ENCODE data around the gene CLDN19. TPM values are rescaled to one million over a fixed set of nuclear protein-coding genes. Genes with fewer than 3 reads are reported as not detected.
"Not testable (repeated sequence)": the region's sequence is repeated elsewhere in the genome, so short reads cannot be mapped to it uniquely, and the experiment has no call there.

CLDN19 gene
- total RNA-seq, 1 experiment from 2014 or later: not detected

GRCh38 chr1:42740851-42741580, 980 bp upstream of the CLDN19 start:
- DNase-seq (ENCODE audit: low spot score): no peak

DNA sequence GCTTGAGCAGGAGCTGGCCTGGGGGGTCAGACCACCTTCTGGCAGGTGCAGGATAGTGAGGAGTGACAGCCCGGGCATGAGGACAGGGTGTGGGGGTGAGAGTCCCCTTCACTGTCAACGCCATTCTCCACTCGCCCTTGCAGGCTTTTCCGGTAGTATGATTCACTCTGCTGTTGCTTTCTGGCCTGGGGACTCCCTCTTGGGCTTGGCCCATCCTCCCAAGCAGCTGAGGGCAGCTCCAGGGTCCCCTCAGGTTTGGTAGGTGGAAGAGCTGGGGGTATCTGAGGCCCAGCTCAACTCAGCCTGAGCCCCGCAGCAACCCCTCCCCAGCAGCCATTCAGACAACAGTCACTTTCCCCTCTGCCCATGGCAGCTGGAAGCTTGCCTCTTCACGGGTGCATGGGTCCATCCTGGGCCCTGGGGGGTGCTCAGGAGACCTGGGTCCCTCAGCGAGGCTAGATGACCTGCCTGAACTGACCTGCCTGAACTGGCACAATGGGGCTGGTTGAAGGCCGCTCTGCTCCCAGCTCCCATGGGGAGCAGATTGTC, 1.3 kb downstream of the CLDN19 start:
- DNase-seq (ENCODE audit: low spot score): no peak

DNA sequence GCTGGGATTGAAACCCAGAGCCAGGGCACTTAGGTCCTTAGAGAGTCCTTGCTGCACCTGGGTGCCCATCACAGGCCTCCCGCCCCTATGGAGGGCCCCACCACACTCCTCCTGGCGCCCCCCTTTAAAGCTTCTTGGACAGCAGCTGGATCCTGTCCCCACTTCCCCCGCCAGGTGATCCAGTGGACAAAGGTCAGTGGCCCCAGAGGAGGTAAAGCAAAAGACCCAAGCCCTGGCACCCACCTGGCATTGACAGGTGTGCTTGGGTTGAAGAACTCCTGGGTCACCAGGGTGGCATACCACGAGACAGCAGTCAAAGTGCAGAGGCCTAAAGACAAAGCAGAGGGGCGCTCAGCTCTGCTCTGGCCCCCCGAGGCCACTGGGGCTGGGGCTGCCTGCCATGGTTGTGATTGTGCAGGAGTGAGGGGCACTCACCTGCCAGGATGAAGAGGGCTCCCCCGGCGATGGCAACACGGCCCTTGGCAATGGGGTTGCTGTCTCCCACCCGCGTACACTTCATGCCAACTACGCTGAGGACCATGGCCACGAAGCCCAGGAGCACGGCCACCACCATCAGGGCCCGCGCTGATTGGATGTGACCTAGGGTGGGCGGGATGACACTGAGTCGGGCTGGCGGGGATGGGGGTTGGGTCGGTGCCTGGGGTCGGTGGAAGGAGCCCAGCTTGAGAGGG, 1.9 kb downstream of the CLDN19 start:
- no peak for DNase-seq (ENCODE audit: low spot score)

- DNase-seq (ENCODE audit: low spot score): peak; percentile 16
These were observed 2.8 kb downstream of the CLDN19 start for GRCh38 chr1:42737257-42737656.

DNA sequence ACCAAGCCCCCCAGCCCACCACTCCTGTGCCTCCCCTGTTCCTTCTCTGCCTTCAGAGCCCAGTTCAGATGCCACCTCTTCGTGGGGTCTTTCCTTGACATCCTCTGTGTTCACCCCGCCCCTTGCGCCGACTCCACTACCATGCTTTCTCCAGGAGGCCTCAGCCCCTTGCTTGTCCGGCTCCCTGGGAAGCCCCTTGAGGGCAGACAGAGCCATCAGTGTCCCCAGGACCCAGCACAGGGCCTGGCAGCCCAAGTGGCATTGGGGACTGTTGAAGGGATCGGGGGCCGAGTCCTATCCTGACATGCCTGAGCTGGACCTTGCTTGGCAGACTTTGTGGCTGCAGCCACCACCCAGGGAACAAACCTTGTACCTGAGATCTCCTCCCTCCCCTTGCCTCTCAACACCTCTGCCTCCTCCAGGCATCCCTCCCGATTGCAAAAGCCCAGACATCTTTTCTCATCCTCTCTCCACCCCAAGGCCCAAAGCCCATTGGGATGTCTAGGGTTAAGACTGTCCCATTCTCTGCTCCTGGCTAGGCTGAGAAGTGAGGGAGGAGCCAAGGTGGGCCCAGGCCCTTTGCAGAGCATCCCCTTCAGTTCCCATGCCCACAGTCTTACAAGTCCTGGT, 3.4 kb downstream of the CLDN19 start:
- DNase-seq (ENCODE audit: low spot score): no peak

DNA sequence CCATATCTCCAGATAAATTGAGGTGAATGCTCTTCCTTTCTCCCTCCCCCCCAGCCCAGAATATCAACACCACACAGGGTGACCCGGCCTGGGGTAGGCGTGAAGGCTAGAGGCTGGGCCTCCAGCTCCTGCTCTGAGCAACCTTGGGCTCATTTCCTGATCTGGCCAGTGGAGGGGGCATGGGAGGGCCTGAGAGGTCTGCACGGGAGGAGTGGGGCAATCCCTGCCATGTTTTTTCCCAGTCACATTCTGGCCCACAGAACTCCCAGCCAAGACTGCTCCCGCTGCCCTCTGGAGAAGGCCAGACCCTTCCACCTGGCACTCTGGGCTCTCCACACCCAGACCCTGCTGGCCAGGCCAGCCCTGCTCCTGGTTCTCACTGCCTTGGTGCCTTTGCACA, 3.9 kb downstream of the CLDN19 start:
- peak; percentile 42 for DNase-seq (ENCODE audit: low spot score)

- DNase-seq (ENCODE audit: low spot score): no peak
These were observed 4.4 kb downstream of the CLDN19 start for GRCh38 chr1:42735477-42736105.

DNA sequence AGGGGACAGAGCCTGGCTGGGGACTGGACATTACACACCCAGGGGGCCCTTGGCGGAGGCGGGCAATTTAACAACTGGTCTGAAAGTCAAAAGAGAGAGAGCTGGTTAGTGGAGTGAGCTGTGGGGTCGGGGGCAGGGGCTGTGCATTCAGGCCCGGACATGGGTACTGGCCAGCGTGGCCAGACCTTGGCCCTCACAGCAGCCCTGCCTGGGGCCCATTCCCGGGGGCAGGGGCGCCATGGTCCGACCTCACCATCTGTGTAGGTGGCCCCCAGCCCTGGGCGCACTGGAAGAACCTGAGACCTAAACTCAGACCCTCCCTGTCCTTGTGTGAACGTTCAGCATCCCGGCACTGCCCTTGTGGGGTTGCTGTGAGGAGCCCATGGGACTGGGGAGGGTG, 5.0 kb downstream of the CLDN19 start:
- no peak for DNase-seq (ENCODE audit: low spot score)

- DNase-seq (ENCODE audit: low spot score): no peak
These were observed 5.6 kb downstream of the CLDN19 start for GRCh38 chr1:42734201-42735035.

DNA sequence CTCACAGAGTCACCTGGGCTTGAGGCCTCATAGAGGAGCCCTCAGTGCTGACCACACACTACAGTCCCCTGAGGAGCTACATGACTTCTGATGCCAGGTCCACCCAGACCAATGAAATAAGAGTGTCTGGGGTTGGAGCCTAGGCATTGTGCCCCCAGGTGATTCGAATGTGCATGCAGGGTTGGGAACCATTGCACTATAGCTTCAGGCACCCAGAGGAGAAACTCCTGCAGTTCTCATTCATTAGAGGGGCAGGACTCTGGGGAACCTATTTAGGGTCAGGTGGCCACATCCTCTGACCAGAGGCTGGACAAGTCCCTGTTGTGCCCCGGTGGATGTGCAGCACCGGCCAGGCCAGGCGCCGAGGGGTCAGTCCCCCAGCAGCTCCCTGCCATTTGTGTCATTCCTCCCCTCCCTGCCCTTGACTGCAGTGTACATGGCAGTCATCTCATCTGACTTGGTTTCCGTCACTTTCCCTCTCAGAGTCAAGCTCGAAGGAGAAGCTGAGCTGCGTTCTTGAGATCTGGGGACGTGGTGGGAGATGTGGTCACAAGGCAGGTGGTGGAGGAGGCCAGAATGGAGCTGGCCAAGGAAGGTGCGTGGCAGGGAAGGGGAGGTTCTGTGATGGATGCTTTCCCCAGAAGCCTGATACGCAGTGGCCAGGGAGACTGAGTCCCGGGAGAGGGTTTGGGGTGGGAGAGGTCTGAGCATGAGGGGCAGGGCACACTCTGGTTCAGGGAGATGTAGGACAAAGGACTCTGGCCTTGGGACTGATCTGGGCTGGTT, 6.4 kb downstream of the CLDN19 start:
- no peak for DNase-seq (ENCODE audit: low spot score)

DNA sequence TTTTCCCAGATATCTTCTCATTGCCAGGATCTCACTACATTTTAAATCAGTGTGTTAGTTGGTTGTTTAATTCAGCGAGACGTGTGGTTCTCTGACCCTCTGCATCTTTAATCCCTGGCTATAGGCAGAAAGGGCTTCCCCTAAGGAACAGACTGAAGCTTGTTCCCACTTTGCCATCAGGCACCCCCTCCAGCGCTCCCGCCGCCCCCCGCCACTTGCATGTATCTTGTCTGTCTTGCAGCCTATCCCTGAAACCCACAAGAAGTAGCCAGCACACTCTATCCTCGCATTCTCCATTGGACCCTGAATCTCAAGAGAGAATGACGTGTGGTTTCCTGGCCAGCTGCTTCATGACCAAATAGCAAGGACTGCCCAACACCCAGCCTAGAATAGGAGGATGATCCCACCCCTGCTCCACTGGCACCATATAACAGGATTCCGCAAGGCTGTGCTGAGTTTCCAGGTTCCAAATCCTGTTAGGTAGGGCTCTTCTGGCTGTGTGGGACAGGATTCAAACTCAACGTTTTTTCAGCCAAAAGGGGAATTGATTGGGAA, 7.8 kb downstream of the CLDN19 start:
- no peak for DNase-seq (ENCODE audit: low spot score)

DNA sequence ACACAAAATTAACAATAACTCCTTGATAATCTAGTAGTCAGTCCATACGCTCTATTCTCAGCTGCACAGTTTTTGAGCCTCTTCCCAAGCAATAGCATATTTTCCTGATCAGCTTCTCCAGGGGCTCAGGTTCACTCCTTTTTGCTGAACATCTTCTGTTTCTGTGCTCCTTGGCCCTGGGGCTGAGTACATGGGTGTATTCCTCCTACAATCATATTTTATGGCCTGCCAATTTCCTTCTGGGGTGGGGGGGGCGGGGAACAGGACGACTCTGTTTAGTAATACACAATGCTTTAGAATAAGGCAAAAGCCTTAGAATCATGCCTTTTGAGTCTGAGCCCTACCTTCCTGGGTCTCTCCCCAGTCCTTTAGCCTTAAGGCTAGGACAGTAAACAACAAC, 8.5 kb downstream of the CLDN19 start:
- no peak for DNase-seq (ENCODE audit: low spot score)

GRCh38 chr1:42730988-42731387, 9.0 kb downstream of the CLDN19 start:
- DNase-seq (ENCODE audit: low spot score): peak; percentile 40

DNA sequence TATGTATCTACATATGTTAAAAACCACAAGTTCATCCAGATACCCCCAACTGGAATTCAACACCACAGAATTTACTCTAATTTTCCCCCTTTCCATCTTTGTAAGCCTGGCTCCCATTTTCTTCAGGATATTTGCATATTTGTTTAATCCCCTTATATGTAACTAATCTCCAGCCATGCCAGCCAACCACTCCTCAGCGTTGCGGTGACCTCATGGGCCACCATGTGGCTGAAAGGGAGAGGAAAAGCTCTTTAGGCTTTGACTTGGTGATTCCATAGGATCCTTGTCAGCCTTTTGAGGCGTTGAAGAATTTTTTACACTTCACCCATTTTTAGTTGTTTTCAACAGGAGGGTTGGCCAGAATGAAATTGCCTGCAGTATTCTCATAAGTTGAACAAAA, 10.0 kb downstream of the CLDN19 start:
- DNase-seq (ENCODE audit: low spot score): no peak

DNA sequence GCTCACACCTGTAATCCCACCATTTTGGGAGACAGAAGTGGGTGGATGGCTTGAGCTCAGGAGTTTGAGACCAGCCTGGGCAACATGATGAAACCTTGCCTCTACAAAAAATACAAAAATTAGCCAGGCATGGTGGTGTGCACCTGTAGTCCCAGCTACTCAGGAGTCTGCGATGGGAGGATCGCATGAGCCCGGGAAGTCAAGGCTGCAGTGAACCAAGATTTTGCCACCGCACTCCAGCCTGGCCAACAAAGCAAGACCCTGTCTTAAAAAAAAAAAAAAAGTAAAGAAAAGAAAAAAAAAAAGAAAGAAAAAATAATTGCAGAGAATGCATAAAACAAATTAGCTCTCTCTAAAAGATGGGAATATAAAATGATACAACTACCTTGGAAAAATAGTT, 14.2 kb downstream of the CLDN19 start:
- not testable (repeated sequence) for DNase-seq (ENCODE audit: low spot score)

DNA sequence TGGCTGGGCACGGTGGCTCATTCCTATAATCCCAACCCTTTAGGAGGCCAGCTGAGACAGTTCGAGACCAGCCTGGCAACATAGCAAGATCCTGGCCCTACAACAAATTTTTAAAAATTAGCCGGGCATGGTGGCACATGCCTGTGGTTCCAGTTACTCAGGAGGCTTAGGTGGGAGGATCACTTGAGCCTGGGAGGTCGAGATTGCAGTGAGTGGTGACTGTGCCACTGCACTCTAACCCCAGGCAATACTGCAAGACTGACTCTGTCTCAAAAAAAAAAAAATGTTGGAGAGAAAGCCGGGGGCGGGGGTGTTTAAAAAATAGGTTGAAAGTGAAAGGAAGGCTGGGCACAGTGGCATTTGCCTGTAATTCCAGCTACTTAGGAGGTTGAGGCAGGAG, 16.5 kb downstream of the CLDN19 start:
- DNase-seq (ENCODE audit: low spot score): no peak

- DNase-seq (ENCODE audit: low spot score): not testable (repeated sequence)
These were observed 17.6 kb downstream of the CLDN19 start for GRCh38 chr1:42722403-42722802.

GRCh38 chr1:42721926-42722325, 18.1 kb downstream of the CLDN19 start:
- no peak for DNase-seq (ENCODE audit: low spot score)

DNA sequence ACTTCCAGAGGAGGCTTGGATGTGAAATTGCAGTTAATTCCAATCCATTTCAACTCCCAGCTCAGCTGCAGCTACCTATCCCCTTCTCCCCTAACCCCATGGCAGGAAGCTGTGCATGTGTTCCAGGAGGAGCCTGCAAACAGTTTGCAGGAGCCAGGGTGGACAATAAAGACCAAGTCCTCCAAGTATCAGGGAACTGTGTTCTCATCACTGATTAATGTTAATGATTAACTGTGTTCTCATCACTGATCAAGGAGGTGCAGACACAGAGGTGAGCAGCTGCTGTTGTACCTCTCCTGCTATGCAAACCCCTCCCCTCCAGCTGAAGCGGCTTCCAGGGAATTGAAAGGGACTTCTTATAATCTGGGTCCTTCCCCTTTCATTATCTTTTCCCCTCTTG, 19.2 kb downstream of the CLDN19 start:
- peak; percentile 25 for DNase-seq (ENCODE audit: low spot score)

- not testable (repeated sequence) for DNase-seq (ENCODE audit: low spot score)
These were observed 25.6 kb downstream of the CLDN19 start for GRCh38 chr1:42714441-42714840.

Measured in HT-29 (cell line).